Hematopoietic multipotent progenitor cell treated with erythropoietin and hydrocortisone succinate and interleukin-3 and kit ligand, for 17 days (in vitro differentiated cells): Measurements from ENCODE around the gene NDRG2.

ENCODE experiments used
- DNase-seq: peaks from one replicate; pipeline ENCODE4 v3.0.0-alpha.2; 2015; ENCODE audit warnings: low spot score

NDRG2 gene

GRCh38 chr14:20969336-20969735 lies 55.5 kb downstream of the NDRG2 start:
- DNase-seq, result no peak
